Fibroblast of lung (primary cell): Measurements from ENCODE around the gene NTNG1. TPM values are rescaled to one million over a fixed set of nuclear protein-coding genes. Genes with fewer than 3 reads are reported as not detected.

Source experiments
- DNase-seq, 2 donors: peaks; one replicate each; pipeline versions ENCODE4 v3.0.0 to v3.0.0-alpha.2; 2010; ENCODE audit warnings: low read depth in 2 of 2
- H2AFZ ChIP-seq: 2 replicates; pipeline ENCODE4 v1.5.1; 2012; ENCODE audit warnings: low read length, control low read depth, inconsistent platforms
- H3K27ac ChIP-seq: 2 replicates; pipeline ENCODE4 v1.5.1; 2011; ENCODE audit warnings: low read length, control low read depth; ENCODE audit not compliant: insufficient read depth
- H3K27me3 ChIP-seq: 2 replicates; pipeline ENCODE4 v1.5.1; 2011; ENCODE audit warnings: mild to moderate bottlenecking, low read length; ENCODE audit not compliant: control insufficient read depth, insufficient read depth
- H3K36me3 ChIP-seq: 2 replicates; pipeline ENCODE4 v1.5.1; 2011; ENCODE audit warnings: low read length; ENCODE audit not compliant: control insufficient read depth, insufficient read depth
- H3K4me1 ChIP-seq: 2 replicates; pipeline ENCODE4 v1.5.1; 2011; ENCODE audit warnings: low read length; ENCODE audit not compliant: control insufficient read depth, insufficient read depth; ENCODE audit errors: extremely low read depth
- H3K4me2 ChIP-seq: 2 replicates; pipeline ENCODE4 v1.5.1; 2011; ENCODE audit warnings: low read length, control low read depth; ENCODE audit not compliant: insufficient read depth; ENCODE audit errors: extremely low read depth
- H3K4me3 ChIP-seq, 4 experiments: fragments of 200-600 bp in 1 of 4; sonication (generic) in 1 of 4; replicated peaks in 1 of 4; 2 replicates each; pipeline ENCODE4 v1.5.1; 2011 to 2016; ENCODE audit warnings: low read length in 4 of 4, low read depth in 3 of 4, mild to moderate bottlenecking in 3 of 4, control low read depth in 2 of 4, inconsistent platforms in 1 of 4, mixed read lengths in 1 of 4; ENCODE audit not compliant: insufficient read depth in 1 of 4; ENCODE audit errors: control extremely low read depth in 1 of 4
- H3K79me2 ChIP-seq: 2 replicates; pipeline ENCODE4 v1.5.1; 2012; ENCODE audit warnings: mild to moderate bottlenecking, low read length, inconsistent platforms; ENCODE audit not compliant: control insufficient read depth, insufficient read depth
- H3K9ac ChIP-seq: 2 replicates; pipeline ENCODE4 v1.5.1; 2011; ENCODE audit warnings: mild to moderate bottlenecking, low read length, control low read depth; ENCODE audit not compliant: insufficient read depth
- H3K9me3 ChIP-seq: 2 replicates; pipeline ENCODE4 v1.5.1; 2012; ENCODE audit warnings: low read depth, low read length; ENCODE audit not compliant: control insufficient read depth, insufficient read depth
- H4K20me1 ChIP-seq: 2 replicates; pipeline ENCODE4 v1.5.1; 2011; ENCODE audit warnings: low read length; ENCODE audit not compliant: control insufficient read depth, insufficient read depth; ENCODE audit errors: extremely low read depth
- CTCF ChIP-seq, 2 donors: IDR thresholded peaks in 1 of 2; conservative IDR thresholded peaks in 1 of 2; 1 replicate in 1 of 2; 2 replicates in 1 of 2; pipeline ENCODE4 v1.5.1; 2011 to 2012; ENCODE audit warnings: low read length in 2 of 2, control low read depth in 1 of 2, inconsistent platforms in 1 of 2, low read depth in 1 of 2, mild to moderate bottlenecking in 1 of 2
- EZH2 ChIP-seq: IDR thresholded peaks from 2 replicates; pipeline ENCODE4 v1.5.1; 2012; ENCODE audit warnings: low read length, control low read depth, mild to moderate bottlenecking; ENCODE audit errors: missing control alignments
- polyA plus RNA-seq, 2 donors: library from polyadenylated mRNA; depleted of rRNA in 1 of 2; stranded (reverse) in 1 of 2; unstranded in 1 of 2; fragments of >200 nt; gene quantifications; 2 replicates each; pipeline ENCODE4 v1.2.1, GENCODE V29; 2011 to 2012; ENCODE audit warnings: missing spikeins in 1 of 2
- total RNA-seq: library from RNA; depleted of rRNA; stranded (reverse); fragments of >200 nt; gene quantifications from 2 replicates; pipeline ENCODE4 v1.2.1, GENCODE V29; 2014

Gene NTNG1
- total and polyA plus RNA-seq, 2 donors (not counting 1 experiment from before 2014, with no cell fraction given) = 0.82 to 8.6 TPM

- Histone ChIP-seq H3K4me1 (no peaks in the 10 kb centered on the region), H2AFZ (no peak overlapping the region), H4K20me1 (no peaks in the 10 kb centered on the region), H3K4me2 (no peak overlapping the region), H3K27me3 (no peaks in the 10 kb centered on the region), H3K79me2 (no peaks in the 10 kb centered on the region), H3K27ac (no peak overlapping the region), H3K36me3 (no peaks in the 10 kb centered on the region), H3K9me3 (no peaks in the 10 kb centered on the region), H3K4me3 (no peak overlapping the region), H3K9ac (no peak overlapping the region)
- no peak for DNase-seq
- TF ChIP-seq CTCF (conservative IDR thresholded peaks at IDR 0.05 in 1 of 2, IDR thresholded peaks at IDR 0.05 in 1 of 2; ENCODE audit: low read depth in 1 of 2, low read length in 2 of 2) (no peak), EZH2 (no peak)
Measured at GRCh38 chr1:107229711-107230110, 88.9 kb downstream of the NTNG1 start.

GRCh38 chr1:107230121-107230520, 89.3 kb downstream of the NTNG1 start:
- Histone ChIP-seq H3K4me1 (no peaks in the 10 kb centered on the region), H3K27ac (no peak overlapping the region), H4K20me1 (no peaks in the 10 kb centered on the region), H3K9ac (no peak overlapping the region), H3K9me3 (no peaks in the 10 kb centered on the region), H2AFZ (no peak overlapping the region), H3K36me3 (no peaks in the 10 kb centered on the region), H3K4me3 (no peak overlapping the region), H3K79me2 (no peaks in the 10 kb centered on the region), H3K4me2 (no peak overlapping the region), H3K27me3 (no peaks in the 10 kb centered on the region)
- TF ChIP-seq CTCF (conservative IDR thresholded peaks at IDR 0.05 in 1 of 2, IDR thresholded peaks at IDR 0.05 in 1 of 2; ENCODE audit: low read depth in 1 of 2, low read length in 2 of 2) = no peak
- TF ChIP-seq EZH2 = no peak
- DNase-seq = no peak

DNA sequence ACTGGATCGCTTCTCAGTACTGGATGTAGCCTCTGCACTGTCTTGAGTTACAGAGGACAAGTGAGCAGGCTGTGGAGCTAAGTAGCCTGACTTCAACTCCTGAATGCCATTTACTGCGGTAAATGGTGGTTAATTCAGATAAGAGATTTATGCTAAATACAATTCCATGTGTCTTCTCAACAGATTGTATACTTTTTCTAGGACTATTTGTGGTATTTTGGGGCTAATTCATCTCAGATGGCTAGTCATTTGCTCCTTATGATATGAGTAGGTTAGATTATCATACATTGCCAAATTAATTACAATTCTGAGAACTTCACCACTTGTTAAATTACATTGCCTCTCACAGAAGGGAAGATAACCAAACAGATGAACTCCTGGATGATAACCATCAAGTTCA, 90.5 kb downstream of the NTNG1 start:
- Histone ChIP-seq H3K27me3 (no peaks in the 10 kb centered on the region), H3K79me2 (no peaks in the 10 kb centered on the region), H3K36me3 (no peaks in the 10 kb centered on the region), H4K20me1 (no peaks in the 10 kb centered on the region), H3K27ac (no peak overlapping the region), H3K4me3 (no peak overlapping the region), H3K9ac (no peak overlapping the region), H3K4me2 (no peak overlapping the region), H3K4me1 (no peaks in the 10 kb centered on the region), H3K9me3 (no peaks in the 10 kb centered on the region), H2AFZ (no peak overlapping the region)
- TF ChIP-seq EZH2 = no peak
- no peak for DNase-seq
